ENCODE results near the gene HNRNPA3. TPM values are rescaled to one million over a fixed set of nuclear protein-coding genes. Genes with fewer than 3 reads are reported as not detected.

Gene HNRNPA3
- total RNA-seq (2021) (245 and 290 TPM in 2 replicates), Bru-seq, nascent RNA (percentile 100 among the genes with signal in this experiment), BruChase-seq, experiment 1, labeled RNA remaining after a 2-hour chase (percentile 100 among the genes with signal in this experiment), BruChase-seq, experiment 2, labeled RNA remaining after a 6-hour chase (percentile 100 among the genes with signal in this experiment)
- long read RNA-seq, full-length matches to known transcripts = 77 of 203 reads
- long read RNA-seq, partial matches to known transcripts = 66 of 203 reads
- long read RNA-seq, other reads (novel, unspliced or antisense) = 60 of 203 reads

DNA sequence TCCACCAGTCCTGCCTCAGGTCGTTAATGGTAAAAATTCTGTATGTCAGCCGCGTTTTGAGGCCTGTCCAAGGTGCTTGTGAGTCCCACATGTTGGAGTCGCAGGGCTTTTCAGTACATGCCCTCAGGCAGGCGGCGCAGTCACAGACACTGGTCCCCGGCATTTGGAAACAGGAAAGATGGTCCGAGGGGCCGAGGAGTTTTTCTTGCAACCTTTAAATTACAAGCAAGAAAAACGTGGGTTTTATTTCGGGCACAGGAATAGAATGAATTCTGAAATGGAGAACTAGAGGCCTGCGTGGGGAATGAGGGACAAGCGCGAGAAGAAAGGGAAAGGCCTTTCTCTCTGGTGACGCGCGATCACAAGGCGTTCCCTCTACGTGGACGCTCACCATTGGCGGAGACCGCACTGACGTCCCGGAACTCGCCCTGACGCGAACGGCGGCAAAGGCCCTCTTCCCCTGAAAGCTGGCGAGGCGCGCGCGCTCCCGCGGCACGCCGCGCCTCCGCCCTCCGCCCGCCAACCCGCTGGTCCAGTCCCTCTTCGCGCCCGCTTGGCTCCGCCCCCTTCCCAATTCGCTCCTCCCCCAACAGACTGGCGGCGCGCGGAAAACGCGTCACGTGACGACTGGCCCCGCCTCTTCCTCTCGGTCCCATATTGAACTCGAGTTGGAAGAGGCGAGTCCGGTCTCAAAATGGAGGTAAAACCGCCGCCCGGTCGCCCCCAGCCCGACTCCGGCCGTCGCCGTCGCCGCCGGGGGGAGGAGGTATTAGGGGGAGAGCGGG lies at the start of gene HNRNPA3:
TSS of gene HNRNPA3 (plus strand) at position 689 of the 785 bp plus-strand sequence. CDS start at position 695, 6 bp downstream.
- Histone ChIP-seq H3K9me2 (ENCODE audit: insufficient read depth) (no peaks in the 10 kb centered on the region), H3K9me3 (ENCODE audit: insufficient read depth, low read depth) (no peaks in the 10 kb centered on the region), H3K27me3 (ENCODE audit: insufficient read depth, low read depth) (no peaks in the 10 kb centered on the region), H3K4me3 (peak within 1 kb of the TSS; percentile 76), H3F3A (ENCODE audit: insufficient read depth, low read depth) (peaks cover 47% of the 10 kb centered on the region), H3K4me1 (replicated peaks; ENCODE audit: insufficient read depth) (peaks cover 30% of the 10 kb centered on the region), H2AFZ (peak within 1 kb of the TSS; percentile 25), H3K27ac (peak within 1 kb of the TSS; percentile 97), H3K79me2 (ENCODE audit: low read depth) (peaks cover 69% of the 10 kb centered on the region), H3K36me3 (ENCODE audit: low read depth) (peaks cover 41% of the 10 kb centered on the region), H3K4me2 (peak within 1 kb of the TSS; percentile 89), H4K20me1 (ENCODE audit: insufficient read depth) (peaks cover 41% of the 10 kb centered on the region)
- intact Hi-C loops (cut with micrococcal nuclease; ENCODE audit: unreplicated experiment) = loop anchor here (1.0 to 5.0 kb wide), 6 partner anchors 30 to 407 kb away; a partner anchor contains a TSS
- ChIA-PET CTCF (interaction anchor here (0.8 to 1.2 kb wide), 2 partner anchors 17 to 47 kb away, joined by 5 to 10 read pairs; no protein-coding TSS in a partner anchor), POLR2A (ENCODE audit: unreplicated experiment) (interaction anchor here (0.6 to 1.7 kb wide), 8 partner anchors 11 to 918 kb away, joined by 4 to 31 read pairs (median 5); partner anchors contain the start of gene NFE2L2)
- no TSS peak for BruUV-seq (replicated peaks)
- TF ChIP-seq EZH2 (IDR thresholded peaks at IDR 0.05; ENCODE audit: low read depth) = no peak
- TF ChIP-seq, protein P1, sequence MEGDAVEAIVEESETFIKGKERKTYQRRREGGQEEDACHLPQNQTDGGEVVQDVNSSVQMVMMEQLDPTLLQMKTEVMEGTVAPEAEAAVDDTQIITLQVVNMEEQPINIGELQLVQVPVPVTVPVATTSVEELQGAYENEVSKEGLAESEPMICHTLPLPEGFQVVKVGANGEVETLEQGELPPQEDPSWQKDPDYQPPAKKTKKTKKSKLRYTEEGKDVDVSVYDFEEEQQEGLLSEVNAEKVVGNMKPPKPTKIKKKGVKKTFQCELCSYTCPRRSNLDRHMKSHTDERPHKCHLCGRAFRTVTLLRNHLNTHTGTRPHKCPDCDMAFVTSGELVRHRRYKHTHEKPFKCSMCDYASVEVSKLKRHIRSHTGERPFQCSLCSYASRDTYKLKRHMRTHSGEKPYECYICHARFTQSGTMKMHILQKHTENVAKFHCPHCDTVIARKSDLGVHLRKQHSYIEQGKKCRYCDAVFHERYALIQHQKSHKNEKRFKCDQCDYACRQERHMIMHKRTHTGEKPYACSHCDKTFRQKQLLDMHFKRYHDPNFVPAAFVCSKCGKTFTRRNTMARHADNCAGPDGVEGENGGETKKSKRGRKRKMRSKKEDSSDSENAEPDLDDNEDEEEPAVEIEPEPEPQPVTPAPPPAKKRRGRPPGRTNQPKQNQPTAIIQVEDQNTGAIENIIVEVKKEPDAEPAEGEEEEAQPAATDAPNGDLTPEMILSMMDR (conservative IDR thresholded peaks at IDR 0.05) = peak; percentile 27; the same call in 1 of the 2 replicates
- DNase-seq = peak; percentile 98 to 100

DNA sequence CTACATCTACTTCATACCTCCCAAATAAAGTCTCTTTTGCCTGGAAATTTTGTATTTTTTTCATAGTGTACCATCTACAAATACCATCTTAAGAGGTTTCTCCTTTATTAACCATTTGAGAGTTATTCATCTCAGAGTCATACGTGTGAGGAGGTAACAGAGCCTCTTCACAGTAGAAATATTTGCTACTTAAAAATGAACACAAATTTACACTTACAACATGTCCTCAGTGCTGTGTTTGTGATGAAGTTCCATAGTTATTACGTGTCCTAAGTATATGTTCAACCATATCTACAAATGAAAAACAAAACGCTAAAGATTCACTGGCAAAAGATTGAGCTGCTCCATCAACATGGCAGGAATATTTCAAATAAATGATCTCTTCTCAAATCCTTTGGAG lies 48.5 kb upstream of the HNRNPA3 start:
- BruUV-seq (replicated peaks) = no TSS peak
- H3K9me3 ChIP-seq (ENCODE audit: insufficient read depth, low read depth) = no peaks in the 10 kb centered on the region
- H3K4me3 ChIP-seq = peak overlapping the region; percentile 37; the same call in 1 of the 2 replicates
- no peaks in the 10 kb centered on the region for H3K9me2 ChIP-seq (ENCODE audit: insufficient read depth)
- peaks cover 34% of the 10 kb centered on the region for H3F3A ChIP-seq (ENCODE audit: insufficient read depth, low read depth)
- no peaks in the 10 kb centered on the region for H3K27me3 ChIP-seq (ENCODE audit: insufficient read depth, low read depth)
- TF ChIP-seq EZH2 (IDR thresholded peaks at IDR 0.05; ENCODE audit: low read depth) = no peak
- TF ChIP-seq, protein P1 (conservative IDR thresholded peaks at IDR 0.05) = no peak
- ChIA-PET POLR2A (ENCODE audit: unreplicated experiment) (interaction anchor here (0.6 to 0.7 kb wide), 2 partner anchors 70 to 76 kb away, joined by 5 to 6 read pairs; no protein-coding TSS in a partner anchor), CTCF (interaction anchor here (0.6 to 3.1 kb wide), 22 partner anchors 15 to 807 kb away, joined by 3 to 35 read pairs (median 4); partner anchors contain the start of gene NFE2L2)
- H3K4me2 ChIP-seq = peak overlapping the region; percentile 73
- H3K36me3 ChIP-seq (ENCODE audit: low read depth) = no peaks in the 10 kb centered on the region
- peaks cover 54% of the 10 kb centered on the region for H3K4me1 ChIP-seq (replicated peaks; ENCODE audit: insufficient read depth)
- H4K20me1 ChIP-seq (ENCODE audit: insufficient read depth) = no peaks in the 10 kb centered on the region
- no peak for DNase-seq
- no peak overlapping the region for H3K27ac ChIP-seq
- H2AFZ ChIP-seq = peak overlapping the region; percentile 80
- no peaks in the 10 kb centered on the region for H3K79me2 ChIP-seq (ENCODE audit: low read depth)
- intact Hi-C loops (cut with micrococcal nuclease; ENCODE audit: unreplicated experiment) = loop anchor here (1.0 to 10.0 kb wide), 10 partner anchors 60 to 595 kb away; partner anchors contain the start of gene AGPS

DNA sequence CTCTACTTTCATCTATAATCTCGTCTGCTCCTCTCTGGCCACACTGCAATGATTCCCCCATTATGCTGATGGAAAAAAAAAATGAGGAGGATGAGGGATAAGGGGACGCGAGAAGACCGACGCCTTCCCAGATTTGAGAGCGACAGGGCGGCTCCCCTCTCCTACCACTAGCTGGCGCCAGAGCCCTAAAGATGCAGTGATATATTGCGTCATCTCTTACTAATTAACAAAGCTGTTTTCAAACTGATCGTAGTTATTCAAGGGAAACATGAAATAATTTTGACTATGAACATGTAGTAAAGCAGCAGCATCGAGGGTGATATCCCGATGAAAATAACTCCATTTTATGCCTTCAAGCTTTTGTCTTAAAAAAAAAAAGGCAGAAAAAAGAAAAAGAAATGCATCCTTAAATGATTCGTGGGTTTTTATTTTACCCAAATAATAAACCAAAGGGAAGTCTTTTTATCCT lies 48.0 kb upstream of the HNRNPA3 start:
- peak overlapping the region; percentile 73 for H3K4me2 ChIP-seq
- peak overlapping the region; percentile 65 for H3K27ac ChIP-seq
- ChIA-PET CTCF (interaction anchor here (0.6 to 3.1 kb wide), 36 partner anchors 15 to 807 kb away, joined by 3 to 35 read pairs (median 4); partner anchors contain the start of genes AGPS and NFE2L2), POLR2A (ENCODE audit: unreplicated experiment) (interaction anchor here (0.6 to 1.7 kb wide), 5 partner anchors 47 to 197 kb away, joined by 5 to 31 read pairs (median 8); partner anchors contain the start of gene HNRNPA3)
- peaks cover 55% of the 10 kb centered on the region for H3K4me1 ChIP-seq (replicated peaks; ENCODE audit: insufficient read depth)
- peak; percentile 75 to 87 for DNase-seq
- H3K27me3 ChIP-seq (ENCODE audit: insufficient read depth, low read depth) = no peaks in the 10 kb centered on the region
- H4K20me1 ChIP-seq (ENCODE audit: insufficient read depth) = no peaks in the 10 kb centered on the region
- no peaks in the 10 kb centered on the region for H3K9me2 ChIP-seq (ENCODE audit: insufficient read depth)
- H3K4me3 ChIP-seq = peak overlapping the region; percentile 37; the same call in 1 of the 2 replicates
- H2AFZ ChIP-seq = peak overlapping the region; percentile 80
- H3F3A ChIP-seq (ENCODE audit: insufficient read depth, low read depth) = peaks cover 34% of the 10 kb centered on the region
- BruUV-seq (replicated peaks) = no TSS peak
- H3K36me3 ChIP-seq (ENCODE audit: low read depth) = no peaks in the 10 kb centered on the region
- no peak for TF ChIP-seq EZH2 (IDR thresholded peaks at IDR 0.05; ENCODE audit: low read depth)
- TF ChIP-seq, protein P1 (conservative IDR thresholded peaks at IDR 0.05) = peak; percentile 100
- intact Hi-C loops (cut with micrococcal nuclease; ENCODE audit: unreplicated experiment) = loop anchor here (1.0 to 10.0 kb wide), 10 partner anchors 60 to 594 kb away; partner anchors contain the start of gene AGPS
- no peaks in the 10 kb centered on the region for H3K9me3 ChIP-seq (ENCODE audit: insufficient read depth, low read depth)
- H3K79me2 ChIP-seq (ENCODE audit: low read depth) = no peaks in the 10 kb centered on the region

Data from PC-9 (cell line).